ENCODE results near the gene KIF1A.

KIF1A gene

DNA sequence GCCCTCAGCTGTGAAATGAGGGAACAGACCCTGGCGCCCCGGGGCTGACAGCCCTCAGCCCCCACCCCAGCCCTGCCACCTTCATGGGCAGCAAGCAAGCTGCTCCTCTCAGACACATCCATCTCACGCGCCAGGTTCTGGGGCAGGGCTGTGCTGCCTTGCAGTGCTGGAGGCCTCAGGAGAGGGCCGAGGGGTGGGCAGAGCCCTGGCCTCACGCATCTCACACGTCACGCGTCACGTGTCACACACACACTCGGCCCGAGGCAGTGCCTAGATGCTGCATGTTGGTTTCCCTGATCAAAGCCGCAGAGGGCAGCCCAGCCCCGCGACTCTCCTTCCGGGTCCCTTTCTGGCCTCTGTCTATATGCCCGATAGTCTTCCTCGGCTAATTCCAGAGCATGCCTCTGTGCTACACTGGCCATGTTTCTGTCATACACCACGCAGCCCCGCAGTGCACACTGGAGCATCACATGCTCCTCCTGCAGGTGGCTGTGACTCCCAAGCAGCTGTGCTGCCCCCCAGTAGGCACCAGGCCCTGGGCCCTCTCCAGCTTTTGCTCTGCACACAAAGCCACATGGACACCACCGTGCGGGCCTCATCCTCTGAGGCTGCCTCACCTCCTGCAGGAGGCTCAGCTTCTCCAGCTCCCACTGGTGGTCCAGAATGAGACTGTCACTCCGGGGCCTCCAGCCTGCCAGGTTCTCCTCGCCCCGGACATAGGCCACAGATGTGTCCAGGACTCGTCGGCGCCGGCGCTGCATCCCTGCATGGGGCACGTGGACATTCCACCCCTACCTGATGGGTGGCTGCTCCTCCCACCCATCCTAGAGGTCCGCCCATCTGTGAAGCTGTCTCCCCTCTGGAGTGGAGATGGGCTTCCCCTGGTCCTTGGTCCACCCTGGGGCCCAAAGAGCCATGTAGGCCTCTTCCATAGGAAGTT is 97.0 kb downstream of the KIF1A start:
- no peak for TF ChIP-seq JUND (IDR thresholded peaks at IDR 0.05; ENCODE audit: low read depth)
- no peak for DNase-seq (ENCODE audit: low read depth in 1 of 2, low spot score in 1 of 2)
- in situ Hi-C loops (cut with HindIII; ENCODE audit: low pct_unique_long_range_greater_than_20kb, low sequenced_read_pairs), result no loop called here

- in situ Hi-C loops (cut with HindIII; ENCODE audit: low pct_unique_long_range_greater_than_20kb, low sequenced_read_pairs), result no loop called here
- no peak for TF ChIP-seq JUND (IDR thresholded peaks at IDR 0.05; ENCODE audit: low read depth)
- DNase-seq (ENCODE audit: low read depth in 1 of 2, low spot score in 1 of 2), result no peak
Observed at GRCh38 chr2:240722376-240722775, 97.6 kb downstream of the KIF1A start.

- in situ Hi-C loops (cut with HindIII; ENCODE audit: low pct_unique_long_range_greater_than_20kb, low sequenced_read_pairs), result no loop called here
- TF ChIP-seq JUND (IDR thresholded peaks at IDR 0.05; ENCODE audit: low read depth), result no peak
- no peak for DNase-seq (ENCODE audit: low read depth in 1 of 2, low spot score in 1 of 2)
Observed at GRCh38 chr2:240721596-240722180, 98.3 kb downstream of the KIF1A start.

DNA sequence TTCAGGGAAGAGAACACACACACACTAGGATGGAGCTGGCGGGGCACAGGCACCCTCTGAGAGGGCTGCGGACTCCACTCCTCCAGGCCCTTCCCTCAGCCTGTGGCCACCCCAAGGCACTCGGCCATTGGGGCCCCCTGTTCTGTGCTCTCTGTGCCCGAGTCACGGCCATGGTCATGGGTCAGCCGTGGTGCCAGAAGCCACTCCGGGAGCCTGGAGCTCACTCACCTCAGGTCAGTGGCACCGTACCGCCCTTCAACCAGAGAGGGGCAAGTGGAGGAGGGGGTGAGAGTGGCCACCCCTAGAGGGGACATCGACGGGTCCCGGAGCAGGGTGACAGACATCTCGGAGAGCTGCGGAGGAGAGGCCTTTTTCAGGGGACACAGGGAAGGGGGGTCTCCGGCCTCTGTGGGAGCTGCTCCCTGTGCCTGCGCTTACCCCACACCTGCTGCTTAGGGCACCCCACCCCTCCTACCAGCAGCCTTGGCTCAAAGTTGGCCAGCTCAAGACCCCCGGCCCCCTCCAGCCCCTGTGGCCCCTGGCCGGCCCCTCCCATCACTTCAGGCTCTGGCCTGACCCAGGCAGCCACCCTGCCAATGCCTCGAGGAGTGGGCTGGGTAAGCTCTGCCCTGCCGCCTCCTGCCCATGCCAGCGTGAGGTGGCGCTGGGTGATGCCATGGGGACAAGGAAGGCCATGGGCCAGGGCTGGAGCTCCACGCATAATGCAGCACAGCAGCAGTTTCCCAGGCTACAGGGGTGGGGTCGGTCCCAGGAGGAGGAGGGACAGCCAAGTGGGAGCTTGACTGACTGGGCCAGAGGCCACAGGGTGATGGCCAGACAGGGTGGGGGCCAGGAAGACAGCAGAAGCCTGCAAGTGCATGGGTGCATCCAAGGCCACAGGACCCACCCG is 99.1 kb downstream of the KIF1A start:
- no peak for DNase-seq (ENCODE audit: low read depth in 1 of 2, low spot score in 1 of 2)
- in situ Hi-C loops (cut with HindIII; ENCODE audit: low pct_unique_long_range_greater_than_20kb, low sequenced_read_pairs), result no loop called here
- no peak for TF ChIP-seq JUND (IDR thresholded peaks at IDR 0.05; ENCODE audit: low read depth)

DNA sequence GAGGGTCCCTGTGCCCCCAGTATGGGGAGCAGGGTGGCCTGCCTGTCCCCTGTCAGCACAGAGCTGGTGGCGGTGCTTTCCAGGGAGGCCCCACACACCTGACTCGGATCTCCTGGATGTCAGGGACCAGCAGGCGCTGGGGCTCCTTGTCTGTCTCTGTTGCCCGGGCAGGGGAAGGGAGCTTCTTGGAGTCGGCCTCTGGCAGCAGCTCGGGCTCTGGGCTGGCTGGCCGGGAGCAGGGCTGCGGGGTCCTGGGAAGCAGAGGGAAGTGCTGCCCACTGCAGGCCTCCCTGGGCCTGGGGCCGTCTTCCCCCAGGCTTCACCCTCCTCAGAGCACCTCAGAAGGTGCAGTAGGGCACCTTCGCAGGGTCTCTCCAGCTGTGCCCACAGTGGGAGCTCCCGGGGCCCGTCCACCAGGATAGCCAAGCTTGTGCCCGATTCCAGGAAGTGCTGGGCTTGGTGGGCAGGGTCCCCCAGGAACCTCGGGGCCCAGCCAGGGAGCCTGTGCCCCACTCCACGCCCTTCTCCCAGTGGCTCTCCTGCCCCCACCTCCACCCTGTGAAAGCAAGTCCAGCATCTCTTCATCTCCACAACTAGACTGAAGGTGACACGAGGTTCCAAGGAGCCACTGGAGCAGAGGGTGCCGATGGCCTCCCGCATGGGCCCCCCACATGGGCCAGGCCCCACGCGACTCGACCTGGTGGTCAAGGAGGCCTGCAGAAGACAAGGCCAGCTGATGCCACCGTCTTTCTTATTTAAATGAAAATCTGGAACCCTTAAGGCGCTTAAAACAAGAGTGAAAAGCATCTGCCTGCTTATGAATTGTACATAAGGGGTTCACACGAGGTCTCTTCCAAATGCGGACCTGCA is 100.1 kb downstream of the KIF1A start:
- DNase-seq (ENCODE audit: low read depth in 1 of 2, low spot score in 1 of 2), result no peak
- in situ Hi-C loops (cut with HindIII; ENCODE audit: low pct_unique_long_range_greater_than_20kb, low sequenced_read_pairs), result no loop called here
- TF ChIP-seq JUND (IDR thresholded peaks at IDR 0.05; ENCODE audit: low read depth), result no peak

DNA sequence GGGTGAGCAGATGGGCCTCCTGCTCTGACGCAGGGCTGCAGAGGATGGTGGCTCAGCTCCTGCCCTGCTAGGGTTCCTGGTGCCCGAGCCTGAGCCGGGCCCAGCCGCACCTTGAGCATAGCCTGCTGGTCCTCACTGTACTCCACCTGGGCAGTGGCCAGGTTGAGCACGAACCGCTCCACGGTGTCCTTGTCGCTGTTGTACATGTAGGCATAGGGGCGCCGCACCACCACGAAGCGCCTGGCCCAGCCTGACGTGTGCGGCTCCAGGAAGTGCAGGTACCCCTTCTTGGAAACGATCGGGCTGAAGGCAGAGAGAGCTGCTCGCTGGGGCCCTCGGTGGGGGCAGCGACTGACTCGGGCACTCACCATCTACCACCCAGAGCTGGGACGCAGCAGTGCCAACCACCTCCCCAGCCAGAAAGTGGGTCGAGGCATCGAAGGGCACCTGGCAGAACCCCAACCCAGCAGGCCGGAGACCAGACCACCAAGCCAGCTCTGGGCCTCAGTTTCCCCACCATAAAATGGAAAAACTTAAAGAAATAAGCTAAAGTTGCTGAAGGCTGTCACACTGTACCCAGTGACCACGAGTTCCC is 101.0 kb downstream of the KIF1A start:
- in situ Hi-C loops (cut with HindIII; ENCODE audit: low pct_unique_long_range_greater_than_20kb, low sequenced_read_pairs), result no loop called here
- TF ChIP-seq JUND (IDR thresholded peaks at IDR 0.05; ENCODE audit: low read depth), result no peak

GRCh38 chr2:240717681-240718581 is 102.1 kb downstream of the KIF1A start:
- in situ Hi-C loops (cut with HindIII; ENCODE audit: low pct_unique_long_range_greater_than_20kb, low sequenced_read_pairs), result no loop called here
- TF ChIP-seq JUND (IDR thresholded peaks at IDR 0.05; ENCODE audit: low read depth), result no peak
- no peak for DNase-seq (ENCODE audit: low read depth in 1 of 2, low spot score in 1 of 2)

More for the DNA sequence above, 101.0 kb downstream of the KIF1A start:
- DNase-seq (ENCODE audit: low read depth in 1 of 2, low spot score in 1 of 2), result no peak

GRCh38 chr2:240717181-240717641 is 102.8 kb downstream of the KIF1A start:
- no peak for TF ChIP-seq JUND (IDR thresholded peaks at IDR 0.05; ENCODE audit: low read depth)
- in situ Hi-C loops (cut with HindIII; ENCODE audit: low pct_unique_long_range_greater_than_20kb, low sequenced_read_pairs), result no loop called here

GRCh38 chr2:240716130-240716798 is 103.8 kb downstream of the KIF1A start:
- no peak for TF ChIP-seq JUND (IDR thresholded peaks at IDR 0.05; ENCODE audit: low read depth)

More at GRCh38 chr2:240717181-240717641, 102.8 kb downstream of the KIF1A start:
- DNase-seq (ENCODE audit: low read depth in 1 of 2, low spot score in 1 of 2), result no peak

More at GRCh38 chr2:240716130-240716798, 103.8 kb downstream of the KIF1A start:
- in situ Hi-C loops (cut with HindIII; ENCODE audit: low pct_unique_long_range_greater_than_20kb, low sequenced_read_pairs), result no loop called here
- no peak for DNase-seq (ENCODE audit: low read depth in 1 of 2, low spot score in 1 of 2)

Data from T47D (cell line).